Measurements from ENCODE around the gene WDFY3.

GRCh38 chr4:84862064-84862463 lies 104.4 kb downstream of the WDFY3 start:
- TF ChIP-seq CTCF (IDR thresholded peaks at IDR 0.05): no peak
- no peak for TF ChIP-seq EZH2 (IDR thresholded peaks at IDR 0.05; ENCODE audit: borderline replicate concordance, insufficient read depth, low read depth, low read length, poor library complexity, severe bottlenecking)

Measured in B cell (primary cell).